K562 (cell line): Measurements from ENCODE around the gene HJV. TPM values are rescaled to one million over a fixed set of nuclear protein-coding genes. Genes with fewer than 3 reads are reported as not detected.

ENCODE experiments used
- BRCA1 ChIP-seq, 2 experiments: fragments of 450-650 bp in 1 of 2; sonication (generic) in 1 of 2; formaldehyde crosslinking in 1 of 2; IDR thresholded peaks; 2 replicates each; pipeline versions ENCODE4 v1.5.0 to v1.6.1; 2017 to 2020; ENCODE audit warnings: mild to moderate bottlenecking in 1 of 2, missing genetic modification reagents in 1 of 2
- CBFA2T2 ChIP-seq: fragments of 450-650 bp; conservative IDR thresholded peaks from 2 replicates; pipeline ENCODE4 v1.6.1; 2017; ENCODE audit warnings: mild to moderate bottlenecking
- CTBP1 ChIP-seq: fragments of 450-650 bp; IDR thresholded peaks from 2 replicates; pipeline ENCODE4 v1.6.1; 2016; ENCODE audit warnings: borderline replicate concordance
- EP400 ChIP-seq: fragments of 450-650 bp; IDR thresholded peaks from 2 replicates; pipeline ENCODE4 v1.6.1; 2017; ENCODE audit warnings: antibody characterized with exemption, mild to moderate bottlenecking, moderate library complexity
- FOXK1 ChIP-seq: sonication (generic); formaldehyde crosslinking; IDR thresholded peaks from 2 replicates; pipeline ENCODE4 v1.8.0; 2022; ENCODE audit warnings: missing genetic modification reagents, mild to moderate bottlenecking, borderline replicate concordance
- LARP7 ChIP-seq: fragments of 450-650 bp; IDR thresholded peaks from 2 replicates; pipeline ENCODE4 v1.6.1; 2016
- LCOR ChIP-seq: sonication (generic); formaldehyde crosslinking; IDR thresholded peaks from 2 replicates; pipeline ENCODE4 v1.8.0; 2022; ENCODE audit warnings: mild to moderate bottlenecking, missing genetic modification reagents
- NR2F6 ChIP-seq: fragments of 450-650 bp; formaldehyde crosslinking; IDR thresholded peaks from 2 replicates; pipeline ENCODE4 v1.4.0; 2020; ENCODE audit warnings: mild to moderate bottlenecking
- RAD21 ChIP-seq, 2 experiments: fragments of 250-450 bp in 1 of 2; fragments of 450-650 bp in 1 of 2; sonication (Bioruptor Pico) in 1 of 2; formaldehyde crosslinking in 1 of 2; IDR thresholded peaks in 1 of 2; conservative IDR thresholded peaks in 1 of 2; 2 replicates each; pipeline versions ENCODE4 v1.4.0 to v1.8.0; 2020 to 2022; ENCODE audit warnings: mild to moderate bottlenecking in 2 of 2, moderate library complexity in 1 of 2
- RFX1 ChIP-seq: fragments of 450-650 bp; IDR thresholded peaks from 2 replicates; pipeline ENCODE4 v1.6.1; 2016; ENCODE audit warnings: mild to moderate bottlenecking, moderate library complexity
- SAFB ChIP-seq: fragments of 200-400 bp; formaldehyde crosslinking; IDR thresholded peaks from 2 replicates; pipeline ENCODE4 v1.6.1; 2017; ENCODE audit warnings: low read depth, low read length, borderline replicate concordance
- TARDBP ChIP-seq: fragments of 450-650 bp; IDR thresholded peaks from 2 replicates; pipeline ENCODE4 v1.6.1; 2016
- TEAD4 ChIP-seq, 2 experiments: sonication (generic) in 1 of 2; formaldehyde crosslinking in 1 of 2; IDR thresholded peaks; 2 replicates each; pipeline versions ENCODE4 v1.6.1 to v1.8.0; 2012 to 2022; ENCODE audit warnings: borderline replicate concordance in 1 of 2, inconsistent platforms in 1 of 2, low read length in 1 of 2, mild to moderate bottlenecking in 1 of 2, missing genetic modification reagents in 1 of 2
- XRCC4 ChIP-seq: IDR thresholded peaks from one replicate; pipeline ENCODE4 v1.6.1; 2011; ENCODE audit not compliant: insufficient read depth, insufficient read length; ENCODE audit errors: extremely low read depth
- ZNF274 ChIP-seq: IDR thresholded peaks from 2 replicates; pipeline ENCODE4 v1.6.1; 2011; ENCODE audit warnings: low read depth, mild to moderate bottlenecking, low read length, moderate library complexity, borderline replicate concordance
- polyA plus RNA-seq, 8 experiments: library from polyadenylated mRNA; depleted of rRNA in 4 of 8; stranded (reverse) in 5 of 8; unstranded in 3 of 8; fragments of >200 nt; fragmentation: Nextera tagmentation in 2 of 8; fragmentation: Illumina TruSeq in 1 of 8; extraction: Ambion mirVana in 2 of 8; extraction: Trizol in 1 of 8; gene quantifications; 2 replicates each; pipeline versions ENCODE4 v1.2.1 to v1.2.3, GENCODE V29; 2011 to 2014; ENCODE audit warnings: inconsistent platforms in 1 of 8, missing spikeins in 1 of 8
- total RNA-seq, 7 experiments: library from RNA; depleted of rRNA in 6 of 7; stranded (reverse); fragments of >200 nt in 6 of 7; fragmentation: Illumina TruSeq in 2 of 7; extraction: Trizol in 2 of 7; gene quantifications; 2 replicates each; pipeline versions ENCODE4 v1.2.1 to v1.2.3, GENCODE V29; 2011 to 2021; ENCODE audit warnings: low replicate concordance in 1 of 7
- TF ChIP-seq, protein P1 (sequence below), 2 experiments: IDR thresholded peaks; 2 replicates each; pipeline ENCODE4 v1.6.1; 2012; ENCODE audit warnings: improper control_type of control experiment in 2 of 2, low read depth in 2 of 2, low read length in 2 of 2, borderline replicate concordance in 1 of 2
- TF ChIP-seq, protein P2 (sequence below): fragments of 250-450 bp; sonication (Bioruptor Pico); IDR thresholded peaks from 2 replicates; pipeline ENCODE4 v1.6.1; 2021; ENCODE audit warnings: mild to moderate bottlenecking
- TF ChIP-seq, protein P3 (sequence below): fragments of 150-350 bp; conservative IDR thresholded peaks from 2 replicates; pipeline ENCODE4 v1.6.1; 2014; ENCODE audit warnings: low read length
- TF ChIP-seq, protein P4 (sequence below): fragments of 450-650 bp; IDR thresholded peaks from one replicate; pipeline ENCODE4 v1.6.1; 2018; ENCODE audit warnings: mild to moderate bottlenecking, moderate library complexity; ENCODE audit not compliant: partially characterized antibody

Gene HJV
- total and polyA plus RNA-seq, 9 of the 15 experiments (the other 6 are each of a cell fraction or from before 2014, with no cell fraction given), result 1.0 to 6.6 (median 2.4) TPM

DNA sequence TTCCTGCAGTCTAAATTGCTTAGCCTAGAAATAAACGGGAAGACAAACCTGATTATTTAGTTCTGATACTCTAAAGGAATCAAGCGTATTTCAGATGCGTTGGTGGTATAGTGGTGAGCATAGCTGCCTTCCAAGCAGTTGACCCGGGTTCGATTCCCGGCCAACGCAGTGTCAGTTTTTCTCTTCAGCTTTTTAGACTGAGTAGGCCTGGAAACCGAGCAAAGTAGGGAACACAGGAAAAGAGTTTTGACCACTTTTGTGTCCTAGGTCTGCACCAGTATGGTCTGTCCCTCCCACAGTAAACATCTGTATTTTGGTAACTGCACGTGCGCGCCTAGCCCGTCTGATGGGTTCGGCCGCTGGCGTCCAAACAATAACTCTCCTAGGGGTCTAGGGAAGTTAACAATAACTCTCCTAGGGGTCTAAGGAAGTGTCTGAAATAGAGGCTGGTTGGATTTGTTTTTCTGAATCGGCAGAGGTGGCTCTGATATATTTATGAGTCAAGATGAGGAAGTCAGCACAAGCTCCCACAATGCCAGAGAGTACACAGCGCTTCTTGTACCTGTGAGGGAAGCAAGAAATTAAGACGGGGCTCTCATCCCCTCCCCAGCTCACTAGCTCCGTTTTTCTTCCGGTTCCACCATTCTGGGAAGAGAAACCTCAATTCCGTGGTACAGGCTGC, 15.6 kb upstream of the HJV start (continued):
- TF ChIP-seq, protein P1, sequence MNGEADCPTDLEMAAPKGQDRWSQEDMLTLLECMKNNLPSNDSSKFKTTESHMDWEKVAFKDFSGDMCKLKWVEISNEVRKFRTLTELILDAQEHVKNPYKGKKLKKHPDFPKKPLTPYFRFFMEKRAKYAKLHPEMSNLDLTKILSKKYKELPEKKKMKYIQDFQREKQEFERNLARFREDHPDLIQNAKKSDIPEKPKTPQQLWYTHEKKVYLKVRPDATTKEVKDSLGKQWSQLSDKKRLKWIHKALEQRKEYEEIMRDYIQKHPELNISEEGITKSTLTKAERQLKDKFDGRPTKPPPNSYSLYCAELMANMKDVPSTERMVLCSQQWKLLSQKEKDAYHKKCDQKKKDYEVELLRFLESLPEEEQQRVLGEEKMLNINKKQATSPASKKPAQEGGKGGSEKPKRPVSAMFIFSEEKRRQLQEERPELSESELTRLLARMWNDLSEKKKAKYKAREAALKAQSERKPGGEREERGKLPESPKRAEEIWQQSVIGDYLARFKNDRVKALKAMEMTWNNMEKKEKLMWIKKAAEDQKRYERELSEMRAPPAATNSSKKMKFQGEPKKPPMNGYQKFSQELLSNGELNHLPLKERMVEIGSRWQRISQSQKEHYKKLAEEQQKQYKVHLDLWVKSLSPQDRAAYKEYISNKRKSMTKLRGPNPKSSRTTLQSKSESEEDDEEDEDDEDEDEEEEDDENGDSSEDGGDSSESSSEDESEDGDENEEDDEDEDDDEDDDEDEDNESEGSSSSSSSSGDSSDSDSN (IDR thresholded peaks at IDR 0.05; ENCODE audit: borderline replicate concordance in 1 of 2, low read depth in 2 of 2, low read length in 2 of 2), result peak; percentile 8 to 16; a peak in 1 of 4 replicates
- TF ChIP-seq, protein P2, sequence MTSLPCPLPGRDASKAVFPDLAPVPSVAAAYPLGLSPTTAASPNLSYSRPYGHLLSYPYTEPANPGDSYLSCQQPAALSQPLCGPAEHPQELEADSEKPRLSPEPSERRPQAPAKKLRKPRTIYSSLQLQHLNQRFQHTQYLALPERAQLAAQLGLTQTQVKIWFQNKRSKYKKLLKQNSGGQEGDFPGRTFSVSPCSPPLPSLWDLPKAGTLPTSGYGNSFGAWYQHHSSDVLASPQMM, result no peak
- TF ChIP-seq LARP7 (no peak), TEAD4 (IDR thresholded peaks at IDR 0.05; ENCODE audit: low read length) (peak; percentile 86), TEAD4 (CRISPR knock-in tag; IDR thresholded peaks at IDR 0.05; ENCODE audit: borderline replicate concordance) (no peak), LCOR (CRISPR knock-in tag) (0 out of 2 replicates have a peak, but pooled peaks have one; percentile 30), RFX1 (no peak; the same call in 1 of the 2 replicates), BRCA1 (IDR thresholded peaks at IDR 0.05) (no peak), BRCA1 (CRISPR knock-in tag; IDR thresholded peaks at IDR 0.05) (no peak), ZNF274 (no peak), EP400 (peak; percentile 54; the same call in 1 of the 2 replicates), FOXK1 (no peak; the same call in 1 of the 2 replicates), CTBP1 (no peak; the same call in 1 of the 2 replicates), XRCC4 (no peak), SAFB (no peak), CBFA2T2 (no peak), RAD21 (CRISPR knock-in tag; conservative IDR thresholded peaks at IDR 0.05 in 1 of 2, IDR thresholded peaks at IDR 0.05 in 1 of 2) (peak in 1 of 2 experiments; percentile 9; a peak in 1 of 4 replicates), NR2F6 (CRISPR knock-in tag) (0 out of 2 replicates have a peak, but pooled peaks have one; percentile 14), TARDBP (peak; percentile 73)
- TF ChIP-seq, protein P3, sequence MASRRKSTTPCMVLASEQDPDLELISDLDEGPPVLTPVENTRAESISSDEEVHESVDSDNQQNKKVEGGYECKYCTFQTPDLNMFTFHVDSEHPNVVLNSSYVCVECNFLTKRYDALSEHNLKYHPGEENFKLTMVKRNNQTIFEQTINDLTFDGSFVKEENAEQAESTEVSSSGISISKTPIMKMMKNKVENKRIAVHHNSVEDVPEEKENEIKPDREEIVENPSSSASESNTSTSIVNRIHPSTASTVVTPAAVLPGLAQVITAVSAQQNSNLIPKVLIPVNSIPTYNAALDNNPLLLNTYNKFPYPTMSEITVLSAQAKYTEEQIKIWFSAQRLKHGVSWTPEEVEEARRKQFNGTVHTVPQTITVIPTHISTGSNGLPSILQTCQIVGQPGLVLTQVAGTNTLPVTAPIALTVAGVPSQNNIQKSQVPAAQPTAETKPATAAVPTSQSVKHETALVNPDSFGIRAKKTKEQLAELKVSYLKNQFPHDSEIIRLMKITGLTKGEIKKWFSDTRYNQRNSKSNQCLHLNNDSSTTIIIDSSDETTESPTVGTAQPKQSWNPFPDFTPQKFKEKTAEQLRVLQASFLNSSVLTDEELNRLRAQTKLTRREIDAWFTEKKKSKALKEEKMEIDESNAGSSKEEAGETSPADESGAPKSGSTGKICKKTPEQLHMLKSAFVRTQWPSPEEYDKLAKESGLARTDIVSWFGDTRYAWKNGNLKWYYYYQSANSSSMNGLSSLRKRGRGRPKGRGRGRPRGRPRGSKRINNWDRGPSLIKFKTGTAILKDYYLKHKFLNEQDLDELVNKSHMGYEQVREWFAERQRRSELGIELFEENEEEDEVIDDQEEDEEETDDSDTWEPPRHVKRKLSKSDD, result no peak
- TF ChIP-seq, protein P4, sequence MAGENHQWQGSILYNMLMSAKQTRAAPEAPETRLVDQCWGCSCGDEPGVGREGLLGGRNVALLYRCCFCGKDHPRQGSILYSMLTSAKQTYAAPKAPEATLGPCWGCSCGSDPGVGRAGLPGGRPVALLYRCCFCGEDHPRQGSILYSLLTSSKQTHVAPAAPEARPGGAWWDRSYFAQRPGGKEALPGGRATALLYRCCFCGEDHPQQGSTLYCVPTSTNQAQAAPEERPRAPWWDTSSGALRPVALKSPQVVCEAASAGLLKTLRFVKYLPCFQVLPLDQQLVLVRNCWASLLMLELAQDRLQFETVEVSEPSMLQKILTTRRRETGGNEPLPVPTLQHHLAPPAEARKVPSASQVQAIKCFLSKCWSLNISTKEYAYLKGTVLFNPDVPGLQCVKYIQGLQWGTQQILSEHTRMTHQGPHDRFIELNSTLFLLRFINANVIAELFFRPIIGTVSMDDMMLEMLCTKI, result no peak
